ENCODE measurements around the gene TXNDC11. TPM values are rescaled to one million over a fixed set of nuclear protein-coding genes. Genes with fewer than 3 reads are reported as not detected.

TXNDC11 gene
- total RNA-seq, 1 experiment from 2014 or later = 30.9 TPM

DNA sequence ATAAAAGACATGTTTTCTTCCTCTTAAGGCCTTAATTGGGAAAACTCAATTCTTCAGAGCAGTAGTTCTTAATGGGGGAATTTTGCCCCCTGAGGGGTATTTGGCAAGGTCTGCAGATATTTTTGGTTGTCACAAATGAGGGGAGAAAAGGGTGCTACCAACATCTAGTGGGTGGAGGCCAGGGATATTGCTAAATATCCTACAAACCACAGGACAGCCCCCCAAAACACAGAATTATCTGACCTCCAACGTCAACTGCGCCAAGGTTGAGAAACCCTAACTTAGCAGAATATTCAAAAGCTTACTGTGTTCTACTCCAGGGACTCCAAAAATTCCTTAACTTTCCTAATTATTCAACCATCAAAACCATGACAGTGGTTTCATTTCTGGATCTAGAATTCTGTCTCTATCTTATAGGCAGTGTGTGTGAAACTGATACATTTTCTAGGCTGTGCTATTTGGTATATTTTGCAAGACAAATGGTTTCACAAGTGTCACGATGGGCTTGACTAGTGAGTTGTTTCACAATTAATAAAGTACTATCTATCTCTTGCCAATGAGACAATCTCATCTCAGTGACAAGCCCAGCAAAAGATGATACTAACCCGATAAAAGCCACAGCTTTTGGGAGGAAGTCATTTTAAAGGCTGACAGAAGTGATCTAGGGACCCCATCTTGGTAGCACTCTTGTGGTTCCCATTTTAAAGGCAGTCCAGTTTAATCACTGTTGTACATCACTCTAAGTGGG, 14.7 kb downstream of the TXNDC11 start:
- Histone ChIP-seq H3K27me3 (ENCODE audit: insufficient read depth, low read depth) (no peaks in the 10 kb centered on the region), H3K36me3 (ENCODE audit: low read depth) (peaks cover 45% of the 10 kb centered on the region), H3K27ac (no peak overlapping the region), H3K79me2 (ENCODE audit: low read depth) (no peaks in the 10 kb centered on the region; the same call in 1 of the 2 replicates), H3K9me2 (ENCODE audit: insufficient read depth) (no peaks in the 10 kb centered on the region), H2AFZ (no peak overlapping the region), H3K4me2 (no peak overlapping the region), H3F3A (ENCODE audit: insufficient read depth, low read depth) (no peaks in the 10 kb centered on the region), H3K4me3 (no peak overlapping the region), H4K20me1 (ENCODE audit: insufficient read depth) (peaks cover 4% of the 10 kb centered on the region; the same call in 1 of the 2 replicates), H3K9me3 (ENCODE audit: insufficient read depth, low read depth) (no peaks in the 10 kb centered on the region), H3K4me1 (replicated peaks; ENCODE audit: insufficient read depth) (no peaks in the 10 kb centered on the region)
- ChIA-PET POLR2A (ENCODE audit: unreplicated experiment) (interaction anchor here (0.7 kb wide), 1 partner anchor 647 kb away, joined by 4 read pairs; no protein-coding TSS in a partner anchor), CTCF (no interaction called here)
- BruUV-seq (replicated peaks) = no TSS peak
- intact Hi-C loops (cut with micrococcal nuclease; ENCODE audit: unreplicated experiment) = no loop called here
- no peak for DNase-seq
- TF ChIP-seq, protein P1, sequence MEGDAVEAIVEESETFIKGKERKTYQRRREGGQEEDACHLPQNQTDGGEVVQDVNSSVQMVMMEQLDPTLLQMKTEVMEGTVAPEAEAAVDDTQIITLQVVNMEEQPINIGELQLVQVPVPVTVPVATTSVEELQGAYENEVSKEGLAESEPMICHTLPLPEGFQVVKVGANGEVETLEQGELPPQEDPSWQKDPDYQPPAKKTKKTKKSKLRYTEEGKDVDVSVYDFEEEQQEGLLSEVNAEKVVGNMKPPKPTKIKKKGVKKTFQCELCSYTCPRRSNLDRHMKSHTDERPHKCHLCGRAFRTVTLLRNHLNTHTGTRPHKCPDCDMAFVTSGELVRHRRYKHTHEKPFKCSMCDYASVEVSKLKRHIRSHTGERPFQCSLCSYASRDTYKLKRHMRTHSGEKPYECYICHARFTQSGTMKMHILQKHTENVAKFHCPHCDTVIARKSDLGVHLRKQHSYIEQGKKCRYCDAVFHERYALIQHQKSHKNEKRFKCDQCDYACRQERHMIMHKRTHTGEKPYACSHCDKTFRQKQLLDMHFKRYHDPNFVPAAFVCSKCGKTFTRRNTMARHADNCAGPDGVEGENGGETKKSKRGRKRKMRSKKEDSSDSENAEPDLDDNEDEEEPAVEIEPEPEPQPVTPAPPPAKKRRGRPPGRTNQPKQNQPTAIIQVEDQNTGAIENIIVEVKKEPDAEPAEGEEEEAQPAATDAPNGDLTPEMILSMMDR (conservative IDR thresholded peaks at IDR 0.05) = no peak
- no peak for TF ChIP-seq EZH2 (IDR thresholded peaks at IDR 0.05; ENCODE audit: low read depth)

DNA sequence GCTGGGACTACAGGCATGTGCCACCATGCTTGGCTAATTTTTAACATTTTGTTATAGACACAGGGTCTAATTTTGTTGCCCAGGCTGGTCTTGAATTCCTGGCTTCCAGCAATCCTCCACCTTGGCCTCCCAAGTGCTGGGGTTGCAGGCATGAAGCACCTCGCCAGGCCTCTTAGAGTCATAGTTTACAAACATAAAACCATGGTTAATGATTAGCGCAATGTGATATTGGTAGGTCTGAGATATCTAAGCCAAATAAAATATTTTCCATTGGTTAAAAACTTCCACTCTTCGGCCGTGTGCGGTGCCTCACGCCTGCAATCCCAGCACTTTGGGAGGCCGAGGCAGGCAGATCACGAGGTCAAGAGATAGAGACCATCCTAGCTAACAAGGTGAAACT, 16.6 kb downstream of the TXNDC11 start:
- H3K9me2 ChIP-seq (ENCODE audit: insufficient read depth) = no peaks in the 10 kb centered on the region

DNA sequence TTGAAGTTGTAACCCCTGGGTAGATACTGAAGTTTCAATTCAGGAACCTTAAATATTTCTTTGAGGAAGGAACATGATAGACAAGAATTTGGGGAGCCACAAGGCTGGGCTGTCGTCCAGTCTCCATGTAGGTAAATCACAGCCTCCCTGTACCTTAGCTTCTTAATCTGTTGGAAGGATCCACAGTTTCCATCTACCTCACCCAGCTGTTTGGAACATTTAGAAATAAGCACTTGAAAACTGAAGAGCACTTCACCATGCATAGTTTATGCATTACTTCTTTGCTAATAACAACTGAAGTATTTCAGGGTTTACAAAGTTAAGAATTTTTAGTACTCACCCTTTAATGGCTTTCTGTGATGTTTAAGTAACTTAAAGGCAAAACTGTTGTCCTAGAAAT, 17.2 kb downstream of the TXNDC11 start:
- DNase-seq = no peak
- no peaks in the 10 kb centered on the region for H3K9me2 ChIP-seq (ENCODE audit: insufficient read depth)
- no peak overlapping the region for H3K4me3 ChIP-seq
- H3K27ac ChIP-seq = no peak overlapping the region
- no peaks in the 10 kb centered on the region for H3K9me3 ChIP-seq (ENCODE audit: insufficient read depth, low read depth)
- H3F3A ChIP-seq (ENCODE audit: insufficient read depth, low read depth) = no peaks in the 10 kb centered on the region
- no peaks in the 10 kb centered on the region for H3K27me3 ChIP-seq (ENCODE audit: insufficient read depth, low read depth)
- H4K20me1 ChIP-seq (ENCODE audit: insufficient read depth) = peaks cover 12% of the 10 kb centered on the region; the same call in 1 of the 2 replicates
- H3K4me2 ChIP-seq = no peak overlapping the region
- POLR2A ChIA-PET (ENCODE audit: unreplicated experiment) = interaction anchor here (0.6 kb wide), 1 partner anchor 272 kb away, joined by 3 read pairs; no protein-coding TSS in a partner anchor
- CTCF ChIA-PET = no interaction called here
- no peaks in the 10 kb centered on the region; the same call in 1 of the 2 replicates for H3K79me2 ChIP-seq (ENCODE audit: low read depth)
- intact Hi-C loops (cut with micrococcal nuclease; ENCODE audit: unreplicated experiment) = no loop called here
- no peaks in the 10 kb centered on the region for H3K4me1 ChIP-seq (replicated peaks; ENCODE audit: insufficient read depth)
- no peak overlapping the region for H2AFZ ChIP-seq
- H3K36me3 ChIP-seq (ENCODE audit: low read depth) = peaks cover 30% of the 10 kb centered on the region
- TF ChIP-seq, protein P1 (conservative IDR thresholded peaks at IDR 0.05) = no peak
- no peak for TF ChIP-seq EZH2 (IDR thresholded peaks at IDR 0.05; ENCODE audit: low read depth)
- no TSS peak for BruUV-seq (replicated peaks)

More for the DNA sequence above, 16.6 kb downstream of the TXNDC11 start:
- no peak overlapping the region for H3K4me3 ChIP-seq
- no peak overlapping the region for H3K4me2 ChIP-seq
- no peak for DNase-seq
- H3K27ac ChIP-seq = no peak overlapping the region
- no peaks in the 10 kb centered on the region for H3K4me1 ChIP-seq (replicated peaks; ENCODE audit: insufficient read depth)
- TF ChIP-seq EZH2 (IDR thresholded peaks at IDR 0.05; ENCODE audit: low read depth) = no peak
- TF ChIP-seq, protein P1 (conservative IDR thresholded peaks at IDR 0.05) = no peak
- CTCF ChIA-PET = interaction anchor here (0.7 kb wide), 1 partner anchor 634 kb away, joined by 9 read pairs; no protein-coding TSS in a partner anchor
- no TSS peak for BruUV-seq (replicated peaks)
- no peaks in the 10 kb centered on the region for H3F3A ChIP-seq (ENCODE audit: insufficient read depth, low read depth)
- H3K79me2 ChIP-seq (ENCODE audit: low read depth) = no peaks in the 10 kb centered on the region; the same call in 1 of the 2 replicates
- no peak overlapping the region for H2AFZ ChIP-seq
- H3K27me3 ChIP-seq (ENCODE audit: insufficient read depth, low read depth) = no peaks in the 10 kb centered on the region
- H3K9me3 ChIP-seq (ENCODE audit: insufficient read depth, low read depth) = no peaks in the 10 kb centered on the region
- H4K20me1 ChIP-seq (ENCODE audit: insufficient read depth) = peaks cover 12% of the 10 kb centered on the region; the same call in 1 of the 2 replicates
- POLR2A ChIA-PET (ENCODE audit: unreplicated experiment) = no interaction called here
- intact Hi-C loops (cut with micrococcal nuclease; ENCODE audit: unreplicated experiment) = no loop called here
- peaks cover 30% of the 10 kb centered on the region for H3K36me3 ChIP-seq (ENCODE audit: low read depth)

Data from PC-9 (cell line).